HG03342 (cell line): Measurements from ENCODE around the gene FBP1.
A peak's percentile ranks its signal among the peaks of the same experiment; 100 is the strongest.

Source experiments
- ATAC-seq: cut with Tn5 transposase; IDR thresholded peaks from one replicate; pipeline ENCODE4 v1.9.1; 2021; ENCODE audit warnings: mild to moderate bottlenecking, moderate library complexity; ENCODE audit not compliant: unreplicated experiment

FBP1 gene

DNA sequence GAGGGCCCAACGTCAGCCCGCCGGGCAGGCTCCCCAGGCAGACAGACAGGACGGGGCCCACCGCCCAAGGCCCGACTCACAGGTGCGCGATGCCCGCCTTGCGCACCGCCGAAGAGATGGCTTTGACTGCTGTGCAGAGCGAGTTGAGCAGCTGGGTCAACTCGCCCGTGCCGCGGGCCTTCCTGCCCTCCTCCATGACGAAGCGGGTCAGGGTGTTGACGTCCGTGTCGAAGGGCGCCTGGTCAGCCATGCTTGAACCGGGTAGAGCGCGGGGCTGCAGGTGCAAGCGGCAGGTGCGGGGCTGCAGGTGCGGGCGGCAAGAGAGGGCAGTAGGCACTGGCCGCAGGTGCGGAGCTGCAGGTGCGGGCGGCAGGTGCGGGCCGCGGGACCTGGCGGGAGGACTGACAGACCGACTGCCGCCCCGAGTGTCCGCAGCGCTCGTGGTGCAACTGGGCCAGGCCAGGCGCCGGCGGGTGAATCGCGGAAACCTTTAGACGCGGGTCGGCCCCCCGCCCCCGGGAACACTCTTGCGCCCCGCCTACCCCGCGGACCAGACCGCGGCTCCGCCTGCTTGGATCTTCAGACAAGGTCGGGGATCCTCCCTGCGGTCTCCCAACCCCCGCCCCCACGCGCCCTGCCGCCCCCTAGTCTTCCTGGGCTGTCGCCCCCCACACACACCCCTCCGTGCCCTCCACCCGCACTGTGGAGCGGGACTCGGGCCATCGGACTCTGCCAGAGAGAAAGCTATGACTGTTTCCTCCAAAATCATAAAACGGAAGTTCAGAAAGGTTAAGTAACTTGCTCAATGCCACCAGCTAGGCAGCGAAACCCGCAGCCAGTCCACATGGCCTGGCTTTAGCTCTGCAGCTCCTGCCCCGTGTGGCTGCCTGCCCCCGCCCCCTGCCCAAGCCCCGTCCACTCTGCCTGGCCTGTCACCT lies at the start of gene FBP1:
Gene FBP1, minus strand, starts transcription at position 458 of the 938 bp plus-strand sequence. Its CDS starts 208 bp downstream, at position 250.
- ATAC-seq: no peak

DNA sequence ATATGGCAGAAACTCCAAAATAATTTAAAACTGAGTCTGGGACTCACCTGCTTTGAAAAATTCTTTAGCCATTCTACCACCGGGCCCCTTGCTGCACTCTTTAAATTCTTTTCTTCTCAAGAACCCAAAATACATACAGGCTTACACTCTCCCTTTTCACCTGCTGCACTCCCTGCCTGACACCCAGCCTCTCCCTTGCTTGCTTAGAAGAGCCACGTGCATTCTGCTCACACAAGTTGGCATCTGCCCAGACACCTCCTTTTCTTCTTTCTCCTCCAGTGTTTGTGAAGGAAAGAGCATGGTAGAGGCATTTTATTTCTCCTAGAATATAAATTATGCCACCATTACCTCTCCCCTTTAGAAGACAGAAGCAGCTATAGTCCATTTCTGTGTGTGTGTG lies 48.1 kb upstream of the FBP1 start:
- ATAC-seq: no peak

DNA sequence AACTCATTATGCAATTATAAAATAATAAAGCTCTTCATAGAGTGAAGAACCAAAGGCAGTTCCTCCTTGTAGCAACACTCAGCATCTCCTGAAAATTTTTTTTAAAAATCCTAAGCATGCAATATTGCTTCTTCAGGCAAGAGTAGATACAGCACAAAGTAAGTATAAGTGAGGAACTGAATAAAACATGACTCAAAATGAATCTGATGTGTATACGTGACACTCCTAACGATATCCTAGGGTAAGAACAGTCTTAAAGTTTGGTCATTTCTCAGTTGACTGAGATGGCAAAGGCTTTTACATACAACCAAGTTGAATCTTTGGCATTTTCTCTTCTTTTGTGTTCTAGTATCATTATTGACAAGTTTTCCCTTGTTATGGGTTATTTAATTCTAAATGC lies 46.0 kb upstream of the FBP1 start:
- no peak for ATAC-seq

DNA sequence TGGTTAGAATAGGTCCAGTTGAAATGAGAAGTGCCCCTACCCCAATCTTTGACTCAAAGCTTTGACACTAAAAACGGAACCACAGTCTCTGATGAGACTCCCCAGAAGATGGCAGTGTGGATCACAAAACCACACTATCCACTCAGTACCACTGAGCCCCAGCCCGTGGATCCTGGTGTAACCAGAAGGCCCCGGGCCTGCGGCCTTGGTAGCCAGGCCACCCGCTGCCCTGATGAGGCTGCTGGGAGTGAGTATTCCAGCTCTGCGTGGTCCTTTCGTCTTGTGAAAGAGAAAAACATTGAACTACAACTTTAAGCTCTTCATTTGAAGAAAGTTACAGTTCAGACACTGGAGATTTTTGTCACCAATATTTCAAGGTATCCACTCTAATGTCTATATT lies 42.2 kb upstream of the FBP1 start:
- peak; percentile 68 for ATAC-seq

DNA sequence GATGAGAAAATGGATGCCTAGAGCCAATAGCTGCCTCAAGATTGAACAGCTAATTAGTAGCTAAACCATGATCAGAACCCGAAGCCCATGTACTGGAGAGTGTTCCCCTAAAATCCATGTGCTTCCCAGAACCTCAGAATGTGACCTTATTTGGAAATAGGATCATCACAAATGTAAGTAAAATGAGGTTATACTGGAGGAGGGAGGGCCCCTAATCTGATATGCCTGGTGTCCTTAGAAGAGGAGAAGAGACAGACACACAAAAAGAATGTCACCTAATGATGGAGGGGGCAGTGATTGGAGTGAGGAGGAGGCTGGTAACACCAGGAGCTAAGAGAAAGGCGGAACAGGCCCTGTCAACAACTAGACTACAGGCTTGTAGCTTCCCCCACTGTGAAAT lies 41.3 kb upstream of the FBP1 start:
- no peak for ATAC-seq

DNA sequence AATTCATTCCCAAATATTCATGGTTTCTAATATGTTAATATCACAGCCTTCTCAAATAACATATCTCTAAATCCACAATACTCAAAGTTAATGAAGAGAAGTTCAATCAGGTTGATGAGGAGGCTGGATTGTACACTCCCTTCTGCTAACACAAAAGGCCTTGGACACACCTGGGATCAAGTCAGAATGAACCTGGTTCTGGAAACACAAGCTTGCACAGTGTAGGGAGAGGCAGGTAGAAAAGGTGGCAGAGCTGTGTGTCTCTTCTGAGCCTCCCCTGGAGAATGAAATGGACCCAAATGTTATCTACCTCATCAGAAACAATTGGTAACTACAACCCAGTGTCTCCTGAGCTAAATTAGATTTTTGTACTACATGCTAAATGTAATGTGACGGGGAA lies 40.7 kb upstream of the FBP1 start:
- no peak for ATAC-seq

DNA sequence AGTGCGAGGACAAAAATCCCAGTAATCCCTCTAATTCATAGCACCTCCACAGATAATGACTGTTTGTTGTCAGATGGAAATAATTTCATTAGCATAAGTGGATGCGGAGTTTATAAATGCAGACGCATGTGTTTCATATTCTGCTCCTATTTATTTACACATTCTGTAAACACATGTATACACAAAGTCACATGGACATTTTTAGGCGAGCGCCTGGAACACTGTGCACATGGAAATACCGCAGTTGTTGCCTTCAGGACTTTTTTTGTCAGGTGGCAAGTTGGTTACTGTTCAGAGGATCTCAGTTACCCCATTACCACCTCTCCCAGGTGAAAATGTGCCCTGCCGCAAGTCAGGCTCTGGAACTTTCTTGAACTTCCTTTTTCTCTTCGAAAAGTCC lies 40.3 kb upstream of the FBP1 start:
- no peak for ATAC-seq

DNA sequence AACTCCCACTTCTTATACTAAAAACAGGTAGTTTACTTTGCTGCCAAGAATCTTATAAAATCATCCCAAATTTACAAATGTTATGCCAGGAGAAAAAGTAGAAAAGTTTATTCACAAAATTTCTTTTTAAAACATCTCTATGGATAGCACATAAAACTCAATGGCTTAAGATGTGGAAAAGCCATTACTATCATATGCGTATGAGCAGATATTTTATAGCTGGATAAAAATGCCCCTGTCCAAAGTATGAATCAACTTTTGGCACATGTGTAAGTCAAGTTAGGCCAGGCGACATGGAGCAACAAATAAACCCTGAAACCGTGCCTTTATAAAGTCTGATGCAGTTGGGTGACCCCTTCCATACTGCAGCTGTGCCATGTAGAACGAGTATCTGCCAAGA lies 38.6 kb upstream of the FBP1 start:
- no peak for ATAC-seq

DNA sequence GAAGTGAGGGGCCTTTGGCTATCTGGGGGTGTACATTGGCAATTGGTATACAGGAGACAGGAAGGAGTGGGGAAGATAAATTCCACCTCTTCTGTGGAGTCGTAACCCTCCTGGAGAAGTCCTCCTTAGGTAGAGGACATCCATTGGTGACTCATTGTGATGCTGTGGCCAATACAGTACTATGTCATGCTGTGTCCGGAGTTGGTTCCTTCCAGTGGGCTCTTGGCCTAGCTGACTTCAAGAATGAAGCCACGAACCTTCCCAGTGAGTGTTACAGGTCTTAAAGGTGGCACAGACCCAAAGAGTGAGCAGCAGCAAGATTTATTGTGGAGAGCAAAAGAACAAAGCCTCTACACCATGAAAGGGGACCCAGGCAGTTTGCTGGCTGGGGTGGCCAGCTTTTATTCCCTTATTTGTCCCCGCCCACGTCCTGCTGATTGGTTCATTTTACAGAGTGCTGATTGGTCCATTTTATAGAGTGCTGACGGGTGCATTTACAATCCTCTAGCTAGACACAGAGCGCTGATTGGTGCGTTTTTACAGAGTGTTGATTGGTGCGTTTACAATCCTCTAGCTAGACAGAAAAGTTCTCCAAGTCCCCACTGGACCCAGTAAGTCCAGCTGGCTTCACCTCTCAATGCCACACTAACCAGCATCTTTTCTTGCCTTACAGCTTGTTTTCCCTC lies 37.3 kb upstream of the FBP1 start:
- no peak for ATAC-seq

DNA sequence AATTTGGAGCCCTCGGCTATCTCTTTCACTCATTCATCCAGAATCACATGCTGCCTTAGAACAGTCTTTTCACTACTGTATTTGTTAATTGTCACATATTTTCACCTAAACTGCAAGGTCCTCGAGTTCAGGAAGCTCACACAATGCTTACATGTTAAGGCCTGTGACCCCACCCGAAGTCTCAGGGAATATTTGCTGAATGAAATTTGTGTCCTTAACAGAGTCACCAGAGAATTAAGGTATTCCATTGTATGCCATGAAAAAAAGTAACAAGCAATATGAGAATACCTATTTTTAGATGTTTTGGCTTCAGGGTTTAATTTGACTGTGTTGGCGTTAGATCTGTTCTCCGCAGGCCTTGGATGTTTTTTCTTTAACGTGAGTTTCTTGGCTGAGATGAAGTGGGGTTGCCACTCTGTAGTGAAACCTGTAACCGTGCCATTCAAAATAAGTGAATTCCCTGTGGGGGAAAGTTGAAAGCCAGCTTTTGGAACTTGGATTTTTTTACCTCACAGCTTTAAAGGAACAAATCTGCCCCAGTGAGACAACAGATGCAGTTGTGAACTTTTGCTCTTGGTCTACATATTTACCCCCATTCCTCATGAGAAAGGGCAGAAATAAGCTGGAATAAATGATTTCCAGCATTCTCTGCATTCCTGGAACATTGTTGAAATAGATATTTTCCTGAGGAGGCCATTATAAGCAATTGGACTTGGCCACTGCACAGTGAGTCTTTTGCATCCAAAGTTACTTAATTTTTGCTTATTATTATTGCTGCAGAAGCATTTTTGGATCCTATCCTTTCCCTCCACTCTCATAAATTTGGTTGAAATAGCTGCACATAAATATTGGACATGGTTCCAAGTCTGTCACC lies 35.9 kb upstream of the FBP1 start:
- ATAC-seq: no peak

DNA sequence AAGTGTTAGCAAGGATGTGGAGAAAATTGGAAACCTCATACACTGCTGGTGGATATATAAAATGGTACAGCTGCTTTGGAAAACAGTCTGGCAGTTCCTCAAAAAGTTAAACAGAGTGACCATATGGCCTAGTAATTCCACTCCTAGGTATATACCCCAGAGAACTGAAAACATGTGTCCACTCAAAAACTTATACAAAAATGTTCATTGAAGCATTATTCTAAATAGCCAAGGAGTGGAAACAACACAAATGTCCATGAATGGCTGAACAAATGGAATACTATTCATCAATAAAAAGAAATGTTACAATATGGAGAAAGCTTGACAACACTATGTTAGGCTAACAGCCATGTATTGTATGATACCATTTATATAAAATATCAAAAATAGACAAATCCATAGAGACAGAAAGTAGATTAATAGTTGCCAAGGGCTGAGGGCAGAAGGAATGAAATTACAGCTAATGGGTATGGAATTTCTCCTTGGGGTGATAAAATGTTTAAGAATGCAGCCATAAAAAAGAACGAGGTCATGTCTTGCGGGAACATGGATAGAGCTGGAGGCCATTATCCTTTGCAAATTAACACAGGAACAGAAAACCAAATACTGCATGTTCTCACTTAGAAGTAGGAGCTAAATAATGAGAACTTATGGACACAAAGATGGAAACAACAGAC lies 33.6 kb upstream of the FBP1 start:
- no peak for ATAC-seq

DNA sequence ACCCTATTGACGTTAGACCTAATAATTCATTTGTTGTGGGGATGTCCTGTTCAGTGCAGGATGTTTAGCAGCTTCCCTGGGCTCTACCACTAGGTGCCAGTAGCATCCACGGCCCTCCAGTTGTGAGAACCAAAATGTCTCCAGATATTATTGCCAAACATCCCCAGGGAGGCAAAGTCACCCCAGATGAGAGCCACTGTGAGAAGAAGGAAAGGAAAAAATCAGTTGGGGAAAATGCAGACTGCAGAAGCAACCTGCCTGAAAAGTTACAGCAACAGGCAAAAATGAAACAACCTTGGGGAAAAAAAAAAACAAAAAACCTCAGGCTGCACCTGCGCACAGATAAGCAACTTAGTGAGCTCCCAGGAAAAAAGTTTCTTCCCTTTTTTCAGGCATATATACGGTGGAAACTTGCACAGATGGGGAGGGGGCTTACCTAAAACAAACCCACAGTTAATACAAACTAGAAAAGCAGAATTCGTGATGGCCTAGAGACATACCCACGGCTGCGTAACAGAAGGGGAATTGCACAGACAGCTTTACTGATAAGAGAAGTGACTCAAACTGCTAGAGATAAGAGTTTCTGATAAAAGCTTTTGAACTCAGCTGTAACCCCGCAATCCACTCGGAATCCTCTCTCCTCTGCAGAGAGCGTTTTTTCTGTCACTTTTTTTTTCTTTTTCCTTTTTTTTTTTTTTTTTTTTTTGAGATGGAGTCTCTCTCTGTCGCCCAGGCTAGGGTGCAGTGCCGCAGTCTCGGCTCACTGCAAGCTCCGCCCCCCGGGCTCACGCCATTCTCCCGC lies 29.8 kb upstream of the FBP1 start:
- ATAC-seq: peak; percentile 82

DNA sequence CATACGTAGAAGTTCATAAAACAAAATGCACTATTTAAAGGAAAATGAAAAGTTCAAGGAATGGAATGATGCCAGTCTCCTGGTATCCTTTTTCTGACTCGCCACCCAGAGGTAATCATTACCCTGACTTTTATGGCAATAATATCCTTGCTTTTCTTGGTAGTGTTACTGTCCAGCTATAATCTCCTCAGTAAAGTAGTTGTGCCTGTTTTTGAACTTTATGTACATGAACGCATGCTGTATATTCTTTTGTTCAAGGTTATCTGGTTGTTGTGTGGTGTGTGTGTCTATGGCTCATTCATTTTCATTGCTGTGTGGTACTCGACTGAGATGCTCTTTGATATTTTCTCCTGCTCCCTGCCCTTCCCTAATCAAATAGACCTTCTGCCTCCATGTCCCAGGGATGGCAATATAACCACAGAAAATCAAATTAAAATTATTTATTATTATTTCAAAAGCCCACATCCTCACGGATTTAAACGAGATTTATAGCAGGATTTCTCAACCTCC lies 29.2 kb upstream of the FBP1 start:
- ATAC-seq: no peak

DNA sequence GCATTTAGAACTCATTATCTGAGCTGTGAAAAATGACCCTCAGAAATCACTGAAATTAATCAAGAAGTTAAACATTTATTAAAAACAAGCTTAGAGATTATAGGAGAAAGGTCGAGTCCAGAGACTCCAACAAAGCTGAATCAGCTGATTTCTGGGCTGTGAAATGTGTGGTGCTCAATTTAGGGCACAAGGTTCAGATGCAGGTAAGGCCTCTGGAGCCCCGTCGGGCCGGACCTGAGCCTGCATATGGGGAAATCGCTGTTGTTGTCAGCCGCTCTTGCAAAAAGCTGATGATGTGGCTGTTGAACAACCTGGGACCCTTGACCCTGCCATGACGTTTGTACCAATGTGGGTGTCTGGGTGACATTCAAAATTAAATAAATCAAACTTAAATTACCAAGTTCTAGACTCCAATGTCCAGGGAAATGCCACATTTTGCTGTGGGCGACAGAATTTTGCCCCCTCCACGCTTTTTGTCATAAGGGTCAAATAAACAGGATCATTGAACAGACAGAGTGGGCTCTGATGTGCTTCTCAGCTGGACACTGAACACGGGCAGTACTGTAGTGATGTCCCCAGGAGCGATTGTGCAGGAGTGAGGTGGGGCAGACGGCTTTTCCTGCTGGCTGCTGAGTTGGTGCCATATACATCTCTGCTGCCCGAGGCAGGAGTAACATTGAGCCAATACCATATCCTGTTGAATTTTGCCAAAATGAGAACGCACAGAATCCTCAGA lies 27.2 kb upstream of the FBP1 start:
- no peak for ATAC-seq

DNA sequence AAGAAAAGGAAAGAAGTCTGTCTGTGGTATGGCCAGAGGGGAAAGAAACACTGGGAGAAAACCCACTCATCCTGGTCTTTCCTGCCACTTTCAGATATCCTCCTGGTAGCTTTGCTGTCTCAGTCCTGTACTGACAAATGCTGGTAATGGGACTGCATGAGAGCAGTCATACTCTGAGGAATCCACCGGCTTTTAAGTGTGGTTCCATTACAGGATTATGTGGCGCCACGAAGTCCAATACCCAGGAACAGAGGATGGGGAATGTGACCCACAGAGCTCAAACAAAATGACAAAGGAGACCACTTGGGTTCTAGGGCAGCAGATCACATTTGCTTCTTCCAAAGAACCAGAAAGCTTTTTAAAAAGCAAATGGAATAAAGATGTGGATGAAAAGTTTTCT lies 26.3 kb upstream of the FBP1 start:
- ATAC-seq: no peak

DNA sequence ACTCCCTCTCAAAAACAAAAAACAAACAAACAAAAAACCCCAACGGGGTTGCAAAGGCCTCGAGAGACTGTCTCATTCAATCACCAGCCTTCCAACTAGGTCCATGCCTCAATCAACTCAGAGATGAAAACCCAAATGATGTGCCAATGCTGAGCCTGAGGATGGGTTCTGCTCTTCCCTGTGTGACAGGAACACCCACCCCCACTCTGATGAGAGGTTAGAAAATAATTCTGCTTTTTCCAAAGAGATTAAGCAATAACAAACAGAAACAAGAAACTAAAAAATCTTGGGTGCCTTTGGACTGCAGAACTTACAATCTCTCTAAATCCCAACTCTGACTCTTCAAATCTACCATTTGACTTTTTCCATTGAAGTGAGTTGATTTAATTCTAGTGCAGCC lies 25.5 kb upstream of the FBP1 start:
- ATAC-seq: no peak

DNA sequence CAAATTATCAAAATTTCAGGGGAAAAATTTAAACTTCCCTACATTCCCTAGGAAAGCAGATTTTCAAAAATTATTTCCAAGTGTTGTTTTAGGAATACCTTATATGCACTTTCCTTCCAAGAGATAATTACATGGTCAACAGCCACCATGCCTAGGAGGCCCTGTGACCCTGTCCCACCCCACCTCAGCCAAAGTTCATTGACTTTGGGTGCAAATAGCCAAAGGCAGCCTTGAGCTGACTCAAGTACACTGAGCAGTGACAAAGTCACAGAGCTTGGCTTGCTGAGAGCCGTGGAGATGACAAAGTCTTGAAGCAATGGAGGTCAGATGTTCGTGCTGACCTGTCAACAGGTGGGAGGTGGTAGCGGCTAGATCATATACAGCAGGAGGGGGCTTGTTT lies 24.3 kb upstream of the FBP1 start:
- no peak for ATAC-seq

DNA sequence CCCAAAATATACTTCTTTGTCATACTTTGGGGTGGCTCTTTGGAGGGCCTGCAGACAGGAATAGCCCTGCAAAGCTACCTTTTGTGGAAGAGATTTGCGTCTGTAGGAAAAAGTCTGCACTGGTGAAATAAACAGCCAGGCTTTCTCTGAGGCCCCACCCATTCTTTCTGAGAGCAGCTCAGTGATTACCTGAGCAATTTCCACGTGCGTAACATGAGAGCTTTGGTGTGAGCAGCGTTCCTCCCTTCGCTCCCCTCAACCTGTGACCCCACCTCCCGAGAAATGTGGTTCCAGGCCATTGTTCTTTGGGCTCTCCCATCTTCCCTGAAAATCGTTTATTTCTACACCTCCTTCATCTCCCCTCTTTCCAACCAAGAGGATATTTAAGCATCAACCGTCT lies 23.8 kb upstream of the FBP1 start:
- no peak for ATAC-seq
